ENCODE results near the gene NYNRIN.
A peak's percentile ranks its signal among the peaks of the same experiment; 100 is the strongest.
"Not testable (repeated sequence)": the region's sequence is repeated elsewhere in the genome, so short reads cannot be mapped to it uniquely, and the experiment has no call there.

NYNRIN gene

DNA sequence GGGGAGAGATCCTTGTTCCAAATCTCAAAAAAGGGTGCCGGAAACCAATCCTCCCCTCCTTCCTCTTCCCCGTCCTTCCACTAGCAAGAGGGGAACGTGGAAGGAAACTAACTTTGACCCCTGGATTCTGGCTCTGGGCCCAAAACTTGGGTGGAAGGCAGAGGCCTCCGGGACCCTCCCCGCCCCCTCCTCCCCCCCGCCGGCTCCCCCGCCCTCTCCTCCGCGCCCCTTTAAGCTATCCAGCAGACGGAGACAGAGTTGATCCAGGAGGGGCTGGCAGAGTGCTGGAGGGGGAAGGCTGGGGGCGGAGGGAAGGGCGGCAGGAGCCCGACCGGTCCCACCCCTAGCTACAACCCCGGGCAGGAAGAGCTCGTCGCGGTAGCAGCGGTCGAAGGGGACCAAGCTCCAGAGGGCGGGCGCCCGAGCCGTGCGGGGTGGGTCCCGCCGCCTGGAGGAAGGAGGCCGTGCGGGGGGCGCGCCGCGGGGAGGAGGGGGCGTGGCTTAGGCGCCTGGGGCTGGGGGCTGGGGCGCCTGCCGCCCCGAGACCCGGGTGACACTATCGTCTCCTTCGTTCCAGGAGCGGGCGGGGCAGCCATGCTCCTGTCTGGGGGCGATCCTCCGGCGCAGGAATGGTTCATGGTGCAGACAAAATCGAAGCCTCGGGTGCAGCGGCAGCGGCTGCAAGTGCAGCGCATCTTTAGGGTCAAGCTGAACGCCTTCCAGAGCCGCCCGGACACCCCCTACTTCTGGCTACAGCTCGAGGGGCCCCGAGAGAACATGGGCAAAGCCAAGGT lies at the start of gene NYNRIN:
Gene NYNRIN, plus strand, starts transcription at position 351 of the 794 bp plus-strand sequence. Its CDS starts 244 bp downstream, at position 595.
- DNase-seq (ENCODE audit: low read depth), result no peak

DNA sequence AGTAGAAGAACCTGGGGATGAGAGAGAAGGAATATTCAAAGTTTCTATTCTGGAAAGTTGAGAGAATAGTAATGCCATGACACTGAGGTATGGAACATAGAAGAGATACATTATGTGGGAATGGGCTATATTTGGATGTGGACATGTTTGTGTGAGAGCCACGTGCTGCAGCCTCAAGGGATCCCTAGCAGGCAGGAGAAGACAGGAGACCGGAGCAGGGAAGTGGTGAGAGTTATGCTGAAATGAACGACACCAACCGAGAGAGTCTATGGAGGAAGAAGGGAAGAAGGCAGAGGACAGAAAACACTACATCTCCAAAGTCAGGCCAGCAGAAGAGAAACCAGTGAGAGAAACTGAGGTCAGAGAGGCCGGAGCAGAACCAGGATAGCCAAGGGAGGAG lies 49.1 kb upstream of the NYNRIN start:
- no peak for DNase-seq (ENCODE audit: low read depth)

DNA sequence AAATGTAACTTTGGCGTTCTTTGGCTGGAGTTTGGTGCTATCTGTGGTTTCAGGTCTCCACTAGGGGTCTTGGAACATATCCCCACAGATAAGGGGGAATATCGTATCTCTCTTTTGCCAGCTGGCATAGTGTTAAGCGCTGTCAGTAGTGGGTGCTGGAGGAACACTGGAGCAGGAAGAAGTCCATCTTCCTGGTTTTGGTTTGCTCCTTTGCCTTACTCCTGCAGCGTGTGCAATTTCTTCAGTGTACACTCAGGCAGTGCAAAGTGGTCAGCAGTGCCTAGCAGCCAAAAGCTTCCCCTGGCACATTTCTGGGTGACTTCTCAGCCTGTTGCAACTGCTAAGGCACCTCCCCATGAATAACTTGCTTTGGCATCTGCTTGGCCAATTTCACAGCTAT lies 47.3 kb upstream of the NYNRIN start:
- DNase-seq (ENCODE audit: low read depth), result no peak

DNA sequence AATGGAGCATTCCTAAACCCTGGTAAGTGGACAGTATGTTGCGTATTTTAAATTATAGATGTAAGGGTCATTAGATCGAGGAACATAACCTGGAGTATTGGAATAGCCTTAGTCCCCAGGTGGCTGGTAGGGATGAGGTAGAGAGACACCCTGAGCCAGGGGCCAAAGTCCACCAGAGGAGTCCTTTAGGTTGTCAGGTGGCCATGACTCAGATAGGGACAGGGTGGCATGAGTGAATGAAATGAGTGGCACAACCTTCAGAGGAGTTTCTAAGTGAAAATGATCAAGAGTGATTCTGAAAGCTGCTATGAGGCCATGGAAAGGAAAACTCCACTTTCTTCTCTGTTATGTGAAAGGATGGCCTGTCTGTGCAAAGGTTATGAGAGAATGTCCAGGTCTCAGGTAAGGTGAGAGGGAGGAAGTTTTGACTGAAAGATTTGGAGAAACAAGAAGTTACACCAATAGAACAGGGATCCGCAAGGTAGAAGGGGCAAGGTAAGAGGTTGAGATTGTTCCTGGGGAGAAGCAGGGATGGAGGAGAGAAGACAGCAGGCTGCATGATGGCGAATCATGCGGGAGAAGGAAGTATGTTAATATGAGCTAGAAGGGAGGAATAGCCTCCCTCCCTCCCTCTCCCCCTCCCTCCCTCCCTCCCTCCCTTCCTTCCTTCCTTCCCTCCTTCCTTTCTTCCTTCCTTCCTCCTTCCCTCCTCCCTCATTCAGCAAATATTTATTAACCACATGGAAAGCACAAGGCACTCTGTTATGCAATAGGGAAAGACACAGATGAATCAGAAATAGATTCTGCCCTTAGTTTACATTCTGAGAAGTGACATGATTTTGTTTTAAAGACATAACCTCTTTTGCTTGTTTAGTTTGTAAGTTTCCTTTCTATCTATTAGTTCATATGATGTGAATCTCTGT lies 45.0 kb upstream of the NYNRIN start:
- DNase-seq (ENCODE audit: low read depth), result peak; percentile 27

DNA sequence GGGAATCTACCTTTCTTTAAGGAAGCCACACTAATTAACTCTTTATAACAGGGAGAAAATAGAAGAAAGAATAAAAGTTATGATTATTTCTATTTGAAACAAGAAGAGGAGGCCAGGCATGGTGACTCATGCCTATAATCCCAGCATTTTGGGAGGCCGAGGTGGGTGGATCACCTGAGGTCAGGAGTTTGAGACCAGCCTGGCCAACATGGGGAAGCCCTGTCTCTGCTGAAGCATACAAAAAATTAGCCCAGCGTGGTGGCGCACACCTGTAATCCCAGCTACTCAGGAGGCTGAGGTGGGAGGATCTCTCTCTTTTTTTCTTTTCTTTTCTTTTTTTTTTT lies 44.3 kb upstream of the NYNRIN start:
- DNase-seq (ENCODE audit: low read depth), result not testable (repeated sequence)

DNA sequence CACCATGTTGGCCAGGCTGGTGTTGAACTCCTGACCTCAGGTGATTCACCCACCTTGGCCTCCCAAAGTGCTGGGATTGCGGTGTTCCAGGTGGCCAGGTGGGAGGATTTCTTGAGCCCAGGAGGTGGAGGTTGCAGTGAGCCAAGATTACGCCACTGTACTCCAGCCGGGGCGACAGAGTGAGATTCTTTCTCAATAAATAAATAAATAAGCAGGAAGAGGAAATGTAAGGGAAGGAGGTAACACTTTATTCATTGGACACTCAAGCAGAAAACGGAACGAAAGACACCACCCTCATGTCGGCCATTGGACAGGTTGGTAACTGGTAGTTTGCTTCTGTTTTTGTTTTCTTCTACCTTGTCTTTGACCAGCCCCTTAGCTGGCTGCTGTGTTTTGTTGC lies 43.8 kb upstream of the NYNRIN start:
- DNase-seq (ENCODE audit: low read depth), result no peak

DNA sequence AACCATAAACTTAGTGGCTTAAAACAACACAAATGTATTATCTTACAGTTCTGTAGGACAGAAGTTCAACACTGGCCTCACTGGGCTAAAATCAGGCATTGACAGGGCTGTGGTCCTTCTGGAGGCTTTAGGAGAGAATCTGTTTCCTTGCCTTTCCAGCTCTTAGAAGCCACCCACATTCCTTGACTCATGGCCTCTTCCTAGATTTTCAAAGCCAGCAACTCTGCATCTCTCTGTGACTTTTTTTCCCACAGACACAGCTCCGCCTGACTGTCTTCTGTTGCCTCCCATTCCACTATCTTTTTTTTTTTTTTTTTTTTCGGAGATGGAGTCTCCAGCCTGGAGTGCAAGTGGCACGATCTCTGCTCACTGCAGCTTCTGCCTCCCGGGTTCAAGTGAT lies 42.6 kb upstream of the NYNRIN start:
- DNase-seq (ENCODE audit: low read depth), result no peak

DNA sequence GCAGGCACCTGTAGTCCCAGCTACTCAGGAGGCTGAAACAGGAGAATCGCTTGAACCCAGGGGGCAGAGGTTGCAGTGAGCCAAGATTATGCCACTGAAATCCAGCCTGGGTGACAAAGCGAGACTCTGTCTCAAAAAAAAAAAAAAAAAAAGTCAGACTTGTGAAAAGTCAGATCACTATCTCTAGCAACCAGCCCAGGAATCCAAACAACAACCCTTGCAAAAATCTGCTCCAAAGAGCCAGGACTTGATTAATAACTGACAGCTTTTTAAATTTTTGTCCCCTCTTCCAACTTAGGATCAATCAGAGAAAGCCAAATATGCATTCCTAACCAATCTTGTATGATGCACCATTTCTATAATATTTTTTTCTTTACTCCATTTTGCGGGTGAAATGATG lies 38.5 kb upstream of the NYNRIN start:
- DNase-seq (ENCODE audit: low read depth), result no peak

DNA sequence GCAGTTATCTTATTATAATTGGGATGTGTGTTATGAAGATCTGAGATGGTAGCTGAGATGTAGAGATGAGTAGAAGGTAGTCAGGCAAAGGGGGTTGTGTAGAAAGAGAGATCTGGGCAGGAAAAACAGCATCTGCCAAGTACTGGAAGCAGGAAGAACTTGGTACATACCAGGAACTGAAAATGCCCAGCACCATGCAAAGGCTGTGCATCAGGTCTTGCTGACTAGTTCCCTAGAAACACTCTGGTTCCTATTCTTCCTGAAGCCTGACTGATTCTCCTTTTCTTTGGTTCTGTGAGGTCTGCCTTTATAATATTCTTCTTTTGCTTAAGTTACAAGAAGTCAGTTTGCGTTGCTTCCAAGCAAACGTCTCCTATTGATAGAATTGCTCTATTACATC lies 37.5 kb upstream of the NYNRIN start:
- no peak for DNase-seq (ENCODE audit: low read depth)

DNA sequence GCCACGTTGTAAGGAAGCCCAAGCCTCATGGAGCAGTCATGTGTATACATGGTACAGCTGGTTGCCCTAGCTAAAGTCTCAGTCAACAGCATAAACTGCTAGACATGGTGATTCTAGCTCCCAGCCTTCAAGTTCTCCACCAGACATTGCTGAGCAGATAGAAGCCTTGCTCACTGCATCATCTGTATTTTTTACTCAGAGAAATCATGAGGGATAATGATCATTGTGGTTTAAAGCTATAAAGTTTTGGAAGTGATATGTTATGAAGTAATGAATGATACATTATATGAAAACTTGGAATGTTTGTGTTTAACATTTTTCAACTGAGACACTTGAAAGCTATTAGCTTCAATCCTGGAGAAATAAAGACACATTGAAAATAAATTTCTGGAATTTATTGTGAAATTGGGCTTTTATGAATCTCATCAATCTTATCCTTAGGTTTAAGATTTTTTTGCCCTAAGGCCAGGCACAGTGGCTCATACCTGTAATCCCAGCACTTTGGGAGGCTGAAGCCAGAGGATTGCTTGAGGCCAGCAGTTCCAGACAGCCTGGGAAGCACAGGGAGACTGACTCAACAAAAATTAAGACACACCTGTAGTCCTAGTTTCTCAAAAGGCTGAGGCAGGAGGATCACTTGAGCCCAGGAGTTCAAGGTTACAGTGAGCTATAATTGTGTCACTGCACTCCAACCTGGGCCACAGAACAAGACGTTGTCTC lies 36.4 kb upstream of the NYNRIN start:
- no peak for DNase-seq (ENCODE audit: low read depth)

DNA sequence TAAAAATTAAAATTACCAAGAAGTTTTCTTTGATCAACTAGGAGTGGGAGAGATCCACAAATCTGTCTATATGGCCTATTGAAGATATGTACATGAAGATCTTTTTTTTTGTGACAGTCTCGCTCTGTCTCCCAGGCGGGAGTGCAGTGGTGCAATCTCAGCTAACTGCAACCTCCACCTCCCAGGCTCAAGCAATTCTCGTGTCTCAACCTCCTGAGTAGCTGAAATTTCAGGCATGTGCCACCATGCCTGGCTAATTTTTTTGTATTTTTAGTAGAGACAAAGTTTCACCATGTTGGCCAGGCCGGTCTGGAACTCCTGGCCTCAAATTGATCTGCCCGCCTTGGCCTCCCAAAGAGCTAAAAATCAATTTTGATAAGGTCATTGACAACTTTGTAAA lies 35.4 kb upstream of the NYNRIN start:
- DNase-seq (ENCODE audit: low read depth), result no peak

DNA sequence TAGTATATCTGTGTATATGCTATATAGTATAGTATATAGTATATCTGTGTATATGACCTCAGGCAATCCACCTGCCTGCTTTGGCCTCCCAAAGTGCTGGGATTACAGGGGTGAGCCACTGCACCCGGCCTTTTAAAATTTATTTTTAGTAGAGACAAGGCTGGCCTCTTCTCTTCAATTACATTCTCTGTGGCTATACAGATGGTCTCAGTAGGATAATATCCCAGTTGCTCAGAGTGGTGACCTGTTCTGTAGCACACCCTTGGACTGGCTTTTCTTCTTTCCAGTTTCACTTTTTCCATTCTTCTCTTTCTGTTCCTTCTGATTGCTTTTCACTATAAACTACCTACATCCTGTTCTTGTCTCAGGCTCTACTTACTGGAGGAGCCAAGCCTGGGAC lies 34.0 kb upstream of the NYNRIN start:
- DNase-seq (ENCODE audit: low read depth), result no peak

DNA sequence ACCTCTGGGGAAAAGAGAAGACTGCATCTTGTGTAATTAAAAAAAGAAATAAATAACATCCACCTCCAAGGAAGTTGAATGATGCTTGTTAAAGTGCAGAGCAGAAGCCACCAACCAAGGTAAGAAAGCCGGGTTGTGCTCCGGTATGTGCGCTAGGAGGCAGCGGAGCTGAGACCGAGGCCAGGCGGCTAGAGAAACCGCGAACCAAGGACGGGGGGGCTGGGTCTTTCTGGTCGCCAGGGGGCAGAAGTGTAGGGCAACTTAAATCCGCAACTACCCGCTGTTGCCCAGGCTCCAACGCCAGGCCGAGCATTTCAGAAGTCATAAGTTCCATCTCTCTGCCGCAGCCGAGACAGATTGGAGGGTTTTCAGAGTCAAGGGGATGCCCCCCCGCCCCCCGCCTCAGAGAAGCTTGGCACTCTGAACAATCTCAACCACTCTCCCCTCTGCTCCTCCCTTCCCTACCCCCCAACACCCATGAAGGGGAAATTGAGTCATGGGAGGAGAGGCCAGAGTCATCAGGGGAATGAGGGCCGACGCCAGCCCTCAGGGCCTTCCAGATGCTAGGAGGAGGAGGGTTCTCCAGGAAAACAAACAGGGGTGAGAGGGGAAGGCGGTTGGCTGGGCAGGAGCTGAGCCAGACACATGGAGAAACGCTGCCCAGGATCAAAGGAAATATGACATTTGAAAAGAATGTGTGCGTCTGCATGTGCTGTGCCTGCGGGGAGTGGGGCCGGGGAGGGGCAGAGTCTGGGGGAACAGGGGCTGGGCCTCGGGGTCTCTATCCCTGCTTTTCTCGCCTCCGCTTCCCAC lies 33.0 kb upstream of the NYNRIN start:
- DNase-seq (ENCODE audit: low read depth), result peak; percentile 63

DNA sequence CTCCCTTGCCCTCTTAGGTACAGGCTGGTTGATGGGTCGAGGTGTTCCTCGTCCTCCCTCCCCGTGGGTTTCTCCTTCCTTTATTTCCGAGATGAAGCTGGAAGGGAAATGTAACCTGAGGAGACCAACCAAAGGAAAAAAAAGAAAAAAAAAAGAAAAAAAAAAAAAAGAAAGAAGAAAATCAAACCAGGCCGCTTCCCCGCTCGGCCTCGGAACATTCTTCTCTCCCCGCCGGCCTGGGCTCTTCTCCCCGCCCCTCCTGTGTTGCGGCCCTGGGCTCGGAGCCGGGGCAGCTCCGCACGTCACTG lies 32.4 kb upstream of the NYNRIN start:
- DNase-seq (ENCODE audit: low read depth), result no peak

DNA sequence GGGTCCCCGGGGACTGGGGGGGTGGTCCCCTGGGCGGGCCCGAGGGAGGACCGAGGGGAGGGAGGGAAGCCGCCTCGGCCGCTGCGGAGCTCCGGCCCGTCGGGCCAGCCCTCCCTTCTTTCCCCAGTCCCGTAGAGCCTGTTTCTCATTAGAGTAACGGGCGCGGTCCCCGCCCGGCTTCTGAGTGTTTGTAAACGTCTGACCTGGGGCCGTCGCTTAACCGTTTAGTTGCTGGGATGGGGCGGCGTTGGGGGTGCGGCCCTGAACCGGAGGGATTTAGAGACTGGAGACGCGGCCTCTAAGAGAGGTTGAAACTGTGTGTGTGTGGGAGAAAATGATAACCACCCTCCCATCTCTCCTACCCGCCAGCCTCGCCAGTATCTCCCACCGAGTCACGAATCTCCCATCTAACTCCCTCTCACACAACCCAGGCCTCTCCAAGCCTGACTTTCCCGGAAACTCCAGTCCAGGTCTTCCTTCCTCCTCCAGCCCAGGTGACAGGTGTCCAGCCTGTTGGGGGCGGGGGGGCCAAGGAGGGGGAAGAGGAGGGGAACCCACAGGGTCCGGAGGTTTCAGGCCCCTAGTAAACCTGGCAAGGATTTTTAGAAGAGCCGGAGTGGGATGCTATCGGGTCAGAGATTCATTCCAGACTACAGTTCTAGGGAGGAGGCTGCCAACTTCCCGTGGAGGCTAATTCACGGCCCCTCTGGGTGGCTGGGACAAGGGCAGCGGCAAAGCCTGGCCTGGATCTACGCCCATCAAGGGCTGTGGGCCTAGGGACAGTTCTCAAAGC lies 31.9 kb upstream of the NYNRIN start:
- peak; percentile 42 for DNase-seq (ENCODE audit: low read depth)

DNA sequence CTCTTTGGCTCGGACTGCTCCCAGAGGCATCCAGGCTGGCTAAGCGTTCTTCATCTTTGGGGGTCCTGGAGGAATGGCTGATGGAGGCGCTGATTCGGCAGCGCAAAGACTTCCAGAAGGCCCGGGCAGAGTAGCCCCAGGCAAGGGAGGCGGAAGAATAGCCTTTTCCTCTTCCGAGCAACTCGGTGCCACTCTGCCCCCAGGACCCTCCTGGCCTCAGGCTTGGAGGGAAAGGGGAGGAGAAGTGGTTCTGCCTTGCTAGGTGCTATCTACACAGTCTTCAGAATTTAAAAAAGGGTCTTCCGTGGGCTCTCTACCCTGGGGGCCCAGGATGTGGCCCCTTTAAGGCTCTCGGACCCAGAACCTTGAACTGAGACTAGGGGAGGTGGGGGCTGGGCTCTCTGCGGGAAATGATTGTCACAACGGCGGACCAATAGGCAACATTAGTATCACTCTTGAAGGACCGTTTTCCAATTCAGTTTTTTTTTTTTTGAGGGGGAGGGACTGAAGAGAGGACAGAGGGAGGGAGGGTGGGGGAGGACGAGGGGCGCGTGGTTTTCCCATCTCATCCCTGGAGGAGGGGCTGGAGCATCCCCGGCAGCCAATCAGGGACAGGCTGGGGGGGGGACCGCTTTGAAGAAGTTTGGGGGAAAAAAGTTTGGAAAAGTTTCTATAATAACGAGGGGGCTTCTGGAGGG lies 31.1 kb upstream of the NYNRIN start, which contains the start of gene NFATC4:
Gene NFATC4, plus strand, starts transcription at position 671 of the 698 bp plus-strand sequence. CDS start 157 bp downstream, outside the sequence.
- peak; percentile 76 for DNase-seq (ENCODE audit: low read depth)

DNA sequence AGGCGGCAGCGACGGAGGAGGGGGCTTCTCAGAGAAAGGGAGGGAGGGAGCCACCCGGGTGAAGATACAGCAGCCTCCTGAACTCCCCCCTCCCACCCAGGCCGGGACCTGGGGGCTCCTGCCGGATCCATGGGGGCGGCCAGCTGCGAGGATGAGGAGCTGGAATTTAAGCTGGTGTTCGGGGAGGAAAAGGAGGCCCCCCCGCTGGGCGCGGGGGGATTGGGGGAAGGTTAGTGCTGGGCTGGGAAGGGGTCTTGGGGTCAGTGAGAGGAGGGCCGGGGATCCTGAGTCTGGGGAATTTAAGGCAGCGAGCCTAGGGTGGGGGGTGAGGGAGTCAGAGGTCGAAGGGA lies 30.6 kb upstream of the NYNRIN start:
- no peak for DNase-seq (ENCODE audit: low read depth)

DNA sequence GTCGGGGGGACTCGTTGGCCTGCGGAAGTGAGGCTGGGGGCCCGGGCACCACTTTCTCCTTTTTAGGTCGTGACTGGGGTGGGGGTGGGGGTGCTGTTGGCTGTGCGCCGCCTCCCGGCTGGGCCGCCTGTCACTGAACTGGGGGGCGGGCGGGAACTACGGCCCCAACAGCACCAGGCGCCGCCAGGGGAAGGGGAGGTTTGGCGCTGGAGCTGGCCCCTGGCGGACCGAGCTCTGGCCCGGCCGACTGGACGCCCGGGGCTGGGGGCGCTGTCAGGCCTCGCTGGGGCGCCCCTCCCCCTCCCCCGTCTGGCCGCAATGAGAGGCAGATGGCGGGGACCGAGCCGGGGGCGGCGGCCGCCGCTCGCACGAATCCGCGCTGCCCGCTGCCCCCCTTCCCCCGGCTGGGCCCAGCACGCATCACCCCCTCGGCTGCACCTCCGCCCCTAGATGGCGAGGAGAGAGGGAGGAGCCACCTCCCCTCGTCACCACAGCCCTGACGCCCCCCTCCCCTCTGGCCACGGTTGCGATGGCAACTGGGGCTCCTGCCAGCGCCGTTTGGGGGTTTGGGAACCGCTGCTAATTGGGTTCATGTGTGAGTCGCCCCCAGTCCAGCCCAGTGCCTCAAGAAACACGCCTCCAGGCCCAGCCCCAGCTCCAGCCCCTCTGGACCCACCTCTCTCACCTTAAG lies 30.1 kb upstream of the NYNRIN start:
- no peak for DNase-seq (ENCODE audit: low read depth)

DNA sequence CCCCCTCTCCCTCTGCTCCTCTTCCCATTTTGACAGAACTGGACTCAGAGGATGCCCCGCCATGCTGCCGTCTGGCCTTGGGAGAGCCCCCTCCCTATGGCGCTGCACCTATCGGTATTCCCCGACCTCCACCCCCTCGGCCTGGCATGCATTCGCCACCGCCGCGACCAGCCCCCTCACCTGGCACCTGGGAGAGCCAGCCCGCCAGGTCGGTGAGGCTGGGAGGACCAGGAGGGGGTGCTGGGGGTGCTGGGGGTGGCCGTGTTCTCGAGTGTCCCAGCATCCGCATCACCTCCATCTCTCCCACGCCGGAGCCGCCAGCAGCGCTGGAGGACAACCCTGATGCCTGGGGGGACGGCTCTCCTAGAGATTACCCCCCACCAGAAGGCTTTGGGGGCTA lies 29.3 kb upstream of the NYNRIN start:
- DNase-seq (ENCODE audit: low read depth), result no peak
